Activated naive CD4-positive, alpha-beta T cell treated with Interleukin-2 at 50 U/mL for 16 hours (primary cell): ENCODE measurements around the gene GPAT3.
"Not testable (repeated sequence)": the region's sequence is repeated elsewhere in the genome, so short reads cannot be mapped to it uniquely, and the experiment has no call there.

Experiments used
- DNase-seq: peaks from one replicate; pipeline ENCODE4 v3.0.0-alpha.2; 2020

The GPAT3 gene

GRCh38 chr4:83605210-83605609, 69.3 kb downstream of the GPAT3 start:
- no peak for DNase-seq

- no peak for DNase-seq
Measured at GRCh38 chr4:83605744-83606172, 69.8 kb downstream of the GPAT3 start.

- DNase-seq: no peak
Measured at GRCh38 chr4:83606460-83606859, 70.6 kb downstream of the GPAT3 start.

GRCh38 chr4:83606898-83607297, 71.0 kb downstream of the GPAT3 start:
- DNase-seq: no peak

- no peak for DNase-seq
Measured at GRCh38 chr4:83609365-83609764, 73.5 kb downstream of the GPAT3 start.

- no peak for DNase-seq
Measured at GRCh38 chr4:83610729-83611128, 74.8 kb downstream of the GPAT3 start.

GRCh38 chr4:83613023-83613422, 77.1 kb downstream of the GPAT3 start:
- DNase-seq: no peak

- DNase-seq: no peak
Measured at GRCh38 chr4:83613994-83614393, 78.1 kb downstream of the GPAT3 start.

GRCh38 chr4:83616252-83616651, 80.3 kb downstream of the GPAT3 start:
- no peak for DNase-seq

GRCh38 chr4:83617371-83618035, 81.6 kb downstream of the GPAT3 start:
- DNase-seq: no peak

GRCh38 chr4:83618431-83618830, 82.5 kb downstream of the GPAT3 start:
- no peak for DNase-seq

GRCh38 chr4:83618991-83619645, 83.2 kb downstream of the GPAT3 start:
- no peak for DNase-seq

GRCh38 chr4:83622127-83622526, 86.2 kb downstream of the GPAT3 start:
- DNase-seq: not testable (repeated sequence)

GRCh38 chr4:83625821-83626220, 89.9 kb downstream of the GPAT3 start:
- no peak for DNase-seq

- no peak for DNase-seq
Measured at GRCh38 chr4:83626245-83626836, 90.4 kb downstream of the GPAT3 start.

- DNase-seq: no peak
Measured at GRCh38 chr4:83629945-83630721, 94.2 kb downstream of the GPAT3 start.

- DNase-seq: no peak
Measured at GRCh38 chr4:83631066-83631465, 95.2 kb downstream of the GPAT3 start.

GRCh38 chr4:83636930-83637329, 101.0 kb downstream of the GPAT3 start:
- DNase-seq: no peak

- DNase-seq: peak; percentile 37
Measured at GRCh38 chr4:83639849-83640493, 104.1 kb downstream of the GPAT3 start.

GRCh38 chr4:83643036-83643435, 107.1 kb downstream of the GPAT3 start:
- DNase-seq: no peak

GRCh38 chr4:83644677-83645659, 109.1 kb downstream of the GPAT3 start:
- DNase-seq: peak; percentile 7
